Endothelial cell (in vitro differentiated cells): ENCODE results near the gene KRTAP4-4. TPM values are rescaled to one million over a fixed set of nuclear protein-coding genes. Genes with fewer than 3 reads are reported as not detected.
A peak's percentile ranks its signal among the peaks of the same experiment; 100 is the strongest.
"Not testable (repeated sequence)": the region's sequence is repeated elsewhere in the genome, so short reads cannot be mapped to it uniquely, and the experiment has no call there.

Source experiments
- DNase-seq: peaks from one replicate; pipeline ENCODE4 v3.0.0; 2021; ENCODE audit warnings: low spot score
- H3K27ac Mint-ChIP-seq: one replicate; pipeline ENCODE4 v1.8.0; 2021; ENCODE audit warnings: mixed read lengths, inconsistent platforms; ENCODE audit not compliant: unreplicated experiment
- H3K27me3 Mint-ChIP-seq: one replicate; pipeline ENCODE4 v1.8.0; 2021; ENCODE audit warnings: mild to moderate bottlenecking, moderate library complexity, mixed read lengths, inconsistent platforms; ENCODE audit not compliant: unreplicated experiment
- H3K36me3 Mint-ChIP-seq: one replicate; pipeline ENCODE4 v1.8.0; 2021; ENCODE audit warnings: mild to moderate bottlenecking, low read depth, mixed read lengths, inconsistent platforms; ENCODE audit not compliant: unreplicated experiment
- H3K4me1 Mint-ChIP-seq: one replicate; pipeline ENCODE4 v1.8.0; 2021; ENCODE audit warnings: mild to moderate bottlenecking, mixed read lengths, inconsistent platforms; ENCODE audit not compliant: unreplicated experiment
- H3K4me3 Mint-ChIP-seq: one replicate; pipeline ENCODE4 v1.8.0; 2021; ENCODE audit warnings: mild to moderate bottlenecking, mixed read lengths, inconsistent platforms; ENCODE audit not compliant: unreplicated experiment
- H3K9me3 Mint-ChIP-seq: one replicate; pipeline ENCODE4 v1.8.0; 2021; ENCODE audit warnings: mixed read lengths, inconsistent platforms; ENCODE audit not compliant: unreplicated experiment
- total RNA-seq: library from RNA; stranded (reverse); fragmentation: NEBNext Ultra II Directional; extraction: Animal tissue kit (Norgen Biotek cat#: 25700); gene quantifications from one replicate; pipeline ENCODE4 v1.2.1, GENCODE V29; 2021; ENCODE audit not compliant: unreplicated experiment
- TF ChIP-seq, protein P1 (sequence below): fragments of 200-600 bp; sonication (generic); IDR thresholded peaks from one replicate; pipeline ENCODE4 v1.5.0; 2021; ENCODE audit warnings: antibody characterized with exemption; ENCODE audit not compliant: unreplicated experiment

KRTAP4-4 gene
- total RNA-seq, 1 donor from 2014 or later, result not detected

DNA sequence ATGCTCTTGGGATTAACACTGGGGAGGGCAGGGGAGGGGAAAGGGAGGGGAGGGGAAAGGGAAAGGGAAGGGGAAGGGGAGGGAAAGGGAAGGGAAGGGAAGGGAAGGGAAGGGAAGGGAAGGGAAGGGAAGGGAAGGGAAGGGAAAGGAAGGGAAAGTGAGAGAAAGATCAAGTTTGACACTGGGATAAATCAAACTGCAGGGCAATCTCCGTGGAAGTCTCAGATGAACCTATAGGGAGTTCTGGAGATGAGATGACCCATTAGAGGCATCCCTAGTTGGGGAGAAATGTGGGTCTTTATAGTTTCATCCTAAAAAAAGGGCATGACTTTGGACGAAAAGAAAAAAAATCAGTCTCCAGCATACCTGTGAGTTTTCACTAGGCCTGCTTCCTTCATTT lies 38.8 kb downstream of the KRTAP4-4 start:
- peaks cover 2% of the 10 kb centered on the region for H3K27me3 Mint-ChIP-seq
- no peak for DNase-seq
- no peak overlapping the region for H3K27ac Mint-ChIP-seq
- no peak overlapping the region for H3K4me3 Mint-ChIP-seq
- peaks cover 8% of the 10 kb centered on the region for H3K4me1 Mint-ChIP-seq
- TF ChIP-seq, protein P1, sequence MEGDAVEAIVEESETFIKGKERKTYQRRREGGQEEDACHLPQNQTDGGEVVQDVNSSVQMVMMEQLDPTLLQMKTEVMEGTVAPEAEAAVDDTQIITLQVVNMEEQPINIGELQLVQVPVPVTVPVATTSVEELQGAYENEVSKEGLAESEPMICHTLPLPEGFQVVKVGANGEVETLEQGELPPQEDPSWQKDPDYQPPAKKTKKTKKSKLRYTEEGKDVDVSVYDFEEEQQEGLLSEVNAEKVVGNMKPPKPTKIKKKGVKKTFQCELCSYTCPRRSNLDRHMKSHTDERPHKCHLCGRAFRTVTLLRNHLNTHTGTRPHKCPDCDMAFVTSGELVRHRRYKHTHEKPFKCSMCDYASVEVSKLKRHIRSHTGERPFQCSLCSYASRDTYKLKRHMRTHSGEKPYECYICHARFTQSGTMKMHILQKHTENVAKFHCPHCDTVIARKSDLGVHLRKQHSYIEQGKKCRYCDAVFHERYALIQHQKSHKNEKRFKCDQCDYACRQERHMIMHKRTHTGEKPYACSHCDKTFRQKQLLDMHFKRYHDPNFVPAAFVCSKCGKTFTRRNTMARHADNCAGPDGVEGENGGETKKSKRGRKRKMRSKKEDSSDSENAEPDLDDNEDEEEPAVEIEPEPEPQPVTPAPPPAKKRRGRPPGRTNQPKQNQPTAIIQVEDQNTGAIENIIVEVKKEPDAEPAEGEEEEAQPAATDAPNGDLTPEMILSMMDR, result no peak
- H3K9me3 Mint-ChIP-seq, result no peaks in the 10 kb centered on the region
- peaks cover 4% of the 10 kb centered on the region for H3K36me3 Mint-ChIP-seq

DNA sequence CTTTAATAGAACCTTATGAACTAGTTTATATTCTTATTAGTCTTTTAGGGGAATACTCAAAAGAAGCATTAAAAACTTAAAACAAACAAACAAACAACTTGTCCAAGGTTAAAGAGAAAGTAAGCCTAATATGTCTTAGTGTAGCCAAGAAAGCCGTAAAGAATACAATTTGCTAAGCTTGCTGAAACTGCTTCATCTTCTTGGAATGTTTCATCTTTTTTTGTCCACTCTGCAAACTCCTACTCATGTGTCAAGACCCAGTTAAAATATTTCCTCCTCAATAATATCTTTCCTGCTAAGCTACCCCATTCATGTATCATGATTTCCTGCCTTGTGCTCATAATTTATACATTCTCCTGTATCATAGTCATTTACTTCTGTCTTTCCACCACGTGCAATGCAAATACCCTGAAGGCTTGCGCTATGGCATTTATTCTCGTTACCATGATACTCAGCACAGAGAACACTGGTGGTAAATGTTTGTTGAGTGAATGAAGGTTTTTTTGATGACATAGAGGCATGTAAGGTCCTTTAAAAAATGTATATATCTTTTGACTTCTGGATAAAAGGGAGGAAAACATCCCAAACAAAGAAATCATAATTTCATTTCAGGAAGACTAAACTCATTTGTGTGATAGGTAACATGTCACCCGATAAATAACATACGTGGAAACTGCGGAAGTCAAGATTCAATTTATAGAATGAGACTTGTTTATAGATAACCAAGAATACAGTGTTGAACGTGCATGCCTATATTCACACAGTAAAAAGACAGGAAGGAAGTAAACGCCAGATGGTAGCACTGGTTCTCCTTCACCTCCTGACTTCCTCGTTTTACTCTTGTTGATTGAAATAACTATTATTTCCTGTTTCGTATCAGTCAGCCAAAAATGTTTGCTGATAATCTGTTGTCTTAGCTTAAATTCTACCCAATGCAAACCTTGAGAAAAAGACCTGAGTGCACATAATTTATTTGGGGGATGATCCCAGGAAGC lies 40.6 kb downstream of the KRTAP4-4 start:
- DNase-seq, H3K36me3 Mint-ChIP-seq, H3K4me1 Mint-ChIP-seq, H3K9me3 Mint-ChIP-seq, H3K4me3 Mint-ChIP-seq, H3K27me3 Mint-ChIP-seq: not testable (repeated sequence)
- H3K27ac Mint-ChIP-seq, result peak overlapping the region; percentile 54

DNA sequence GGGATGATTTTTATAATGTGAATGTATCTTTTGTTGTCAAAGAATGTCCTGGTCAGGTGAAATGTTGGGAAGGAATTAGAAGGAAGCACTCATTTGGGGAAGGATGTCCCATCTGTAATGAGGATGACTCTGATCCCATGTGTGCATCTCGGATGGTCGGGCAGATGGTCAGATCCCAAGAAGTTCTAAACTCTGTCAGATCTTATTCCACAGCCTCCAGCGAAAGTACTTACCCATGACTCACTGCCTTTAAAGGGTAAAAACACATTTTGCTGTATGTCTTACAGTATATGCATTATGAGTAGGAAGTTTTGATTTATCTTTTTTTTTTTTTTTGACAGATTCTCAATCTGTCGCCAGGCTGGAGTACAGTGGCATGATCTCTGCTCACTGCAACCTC lies 41.8 kb downstream of the KRTAP4-4 start:
- no peak overlapping the region for H3K27ac Mint-ChIP-seq
- peaks cover 4% of the 10 kb centered on the region for H3K36me3 Mint-ChIP-seq
- peaks cover 8% of the 10 kb centered on the region for H3K4me1 Mint-ChIP-seq
- DNase-seq, result no peak
- H3K9me3 Mint-ChIP-seq, result no peaks in the 10 kb centered on the region
- peaks cover 2% of the 10 kb centered on the region for H3K27me3 Mint-ChIP-seq
- TF ChIP-seq, protein P1, result no peak
- H3K4me3 Mint-ChIP-seq, result no peak overlapping the region

DNA sequence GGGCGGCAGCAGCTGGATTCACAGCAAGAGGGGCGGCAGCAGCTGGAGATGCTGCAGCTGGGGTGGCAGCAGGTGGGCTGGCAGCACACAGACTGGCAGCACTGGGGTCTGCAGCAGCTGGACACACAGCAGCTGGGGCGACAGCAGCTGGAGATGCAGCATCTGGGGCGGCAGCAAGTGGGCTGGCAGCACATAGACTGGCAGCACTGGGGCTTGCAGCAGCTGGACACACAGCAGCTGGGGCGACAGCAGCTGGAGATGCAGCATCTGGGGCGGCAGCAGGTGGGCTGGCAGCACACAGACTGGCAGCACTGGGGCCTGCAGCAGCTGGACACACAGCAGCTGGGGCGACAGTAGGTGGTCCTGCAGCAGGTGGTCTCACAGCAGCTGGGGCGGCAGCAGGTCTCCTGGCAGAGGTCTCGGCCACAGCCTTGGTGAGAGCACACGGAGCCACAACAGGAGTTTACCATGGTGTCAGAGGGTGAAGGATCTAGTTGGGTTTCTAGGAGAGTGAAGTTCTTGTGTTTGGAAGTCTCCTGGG lies 42.6 kb downstream of the KRTAP4-4 start, which contains the start of gene KRTAP4-11:
Gene KRTAP4-11 (minus strand): TSS at position 528 of the 541 bp plus-strand sequence. CDS start 58 bp downstream, at position 470.
- not testable (repeated sequence) for H3K9me3 Mint-ChIP-seq, H3K27me3 Mint-ChIP-seq, H3K4me1 Mint-ChIP-seq, H3K4me3 Mint-ChIP-seq, H3K27ac Mint-ChIP-seq, DNase-seq, H3K36me3 Mint-ChIP-seq

DNA sequence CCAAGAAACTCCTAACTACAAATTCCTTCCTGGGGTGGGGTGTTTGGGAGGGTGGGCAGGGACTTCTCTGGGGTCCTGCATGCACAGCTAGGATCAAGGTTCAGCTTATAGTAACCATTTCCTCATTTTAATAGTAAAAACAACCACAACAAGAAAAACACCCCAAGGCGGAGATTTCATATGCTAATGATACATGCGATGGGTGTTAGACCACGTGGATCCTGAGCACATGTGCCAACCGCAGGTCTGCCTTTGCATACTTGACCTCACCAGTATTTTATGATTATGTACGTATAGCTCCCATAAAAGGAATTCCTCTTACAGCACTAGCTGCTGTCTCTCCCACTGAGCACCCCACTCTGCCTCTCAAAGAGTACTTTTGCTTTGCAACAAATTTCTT lies 44.3 kb downstream of the KRTAP4-4 start:
- Mint-ChIP-seq H3K9me3 (no peaks in the 10 kb centered on the region), H3K4me3 (no peak overlapping the region), H3K27ac (no peak overlapping the region), H3K4me1 (peaks cover 8% of the 10 kb centered on the region), H3K36me3 (peaks cover 4% of the 10 kb centered on the region), H3K27me3 (peaks cover 2% of the 10 kb centered on the region)
- no peak for DNase-seq
- TF ChIP-seq, protein P1, result no peak
